Hematopoietic multipotent progenitor cell (in vitro differentiated cells): Measurements from ENCODE around the gene HACD4. TPM values are rescaled to one million over a fixed set of nuclear protein-coding genes. Genes with fewer than 3 reads are reported as not detected.

Experiments used
- DNase-seq, 3 donors: peaks; one replicate each; pipeline ENCODE4 v3.0.0-alpha.2; 2011 to 2015; ENCODE audit warnings: low read depth in 2 of 3, low spot score in 2 of 3
- total RNA-seq: library from RNA; depleted of rRNA; stranded (reverse); fragments of >200 nt; gene quantifications from one replicate; pipeline ENCODE4 v1.2.3, GENCODE V29; 2012

The HACD4 gene
- total RNA-seq, 1 donor: 18.9 TPM

DNA sequence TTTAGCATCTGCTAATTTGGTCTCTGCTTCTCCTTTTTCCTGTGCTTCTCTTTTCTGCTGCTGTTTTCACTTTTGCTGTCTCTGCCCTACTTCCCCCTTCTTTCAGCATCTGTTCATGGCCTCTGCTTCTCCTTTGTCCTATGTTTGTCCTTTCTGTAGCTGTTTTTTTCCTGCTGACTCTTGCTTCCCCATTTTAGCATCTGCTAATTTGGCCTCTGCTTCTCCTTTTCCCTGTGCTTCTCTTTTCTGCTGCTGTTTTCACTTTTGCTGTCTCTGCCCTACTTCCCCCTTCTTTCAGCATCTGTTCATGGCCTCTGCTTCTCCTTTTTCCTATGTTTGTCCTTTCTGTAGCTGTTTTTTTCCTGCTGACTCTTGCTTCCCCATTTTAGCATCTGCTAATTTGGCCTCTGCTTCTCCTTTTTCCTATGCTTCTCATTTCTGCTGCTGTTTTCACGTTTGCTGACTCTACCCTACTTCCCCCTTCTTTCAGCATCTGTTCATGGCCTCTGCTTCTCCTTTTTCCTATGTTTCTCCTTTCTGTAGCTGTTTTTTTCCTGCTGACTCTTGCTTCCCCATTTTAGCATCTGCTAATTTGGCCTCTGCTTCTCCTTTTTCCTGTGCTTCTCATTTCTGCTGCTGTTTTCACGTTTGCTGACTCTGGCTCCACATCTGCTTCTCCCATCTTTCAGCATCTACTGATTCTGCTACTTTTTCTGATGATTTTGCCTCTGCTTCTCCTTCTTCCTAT is 57.1 kb downstream of the HACD4 start:
- peak in 2 of 3 donors; percentile 33 to 36 for DNase-seq

DNA sequence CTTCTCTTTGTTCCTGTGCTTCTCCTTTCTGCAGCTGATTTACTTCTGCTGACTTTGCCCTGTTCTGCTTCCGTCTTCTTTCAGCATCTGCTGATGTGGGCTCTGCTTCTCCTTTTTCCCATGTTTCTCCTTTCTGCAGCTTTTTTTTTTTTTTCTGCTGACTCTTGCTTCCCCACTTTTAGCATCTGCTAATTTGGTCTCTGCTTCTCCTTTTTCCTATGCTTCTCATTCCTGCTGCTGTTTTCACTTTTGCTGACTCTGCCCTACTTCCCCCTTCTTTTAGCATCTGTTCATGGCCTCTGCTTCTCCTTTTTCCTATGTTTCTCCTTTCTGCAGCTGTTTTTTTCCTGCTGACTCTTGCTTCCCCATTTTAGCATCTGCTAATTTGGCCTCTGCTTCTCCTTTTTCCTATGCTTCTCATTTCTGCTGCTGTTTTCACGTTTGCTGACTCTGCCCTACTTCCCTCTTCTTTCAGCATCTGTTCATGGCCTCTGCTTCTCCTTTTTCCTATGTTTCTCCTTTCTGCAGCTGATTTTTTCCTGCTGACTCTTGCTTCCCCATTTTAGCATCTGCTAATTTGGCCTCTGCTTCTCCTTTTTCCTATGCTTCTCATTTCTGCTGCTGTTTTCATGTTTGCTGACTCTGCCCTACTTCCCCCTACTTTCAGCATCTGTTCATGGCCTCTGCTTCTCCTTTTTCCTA is 58.0 kb downstream of the HACD4 start:
- peak in 2 of 3 donors; percentile 33 to 71 for DNase-seq

- no peak for DNase-seq
Observed at GRCh38 chr9:20972684-20973083, 58.8 kb downstream of the HACD4 start.

- DNase-seq: no peak
Observed at GRCh38 chr9:20962536-20963225, 68.8 kb downstream of the HACD4 start.

DNA sequence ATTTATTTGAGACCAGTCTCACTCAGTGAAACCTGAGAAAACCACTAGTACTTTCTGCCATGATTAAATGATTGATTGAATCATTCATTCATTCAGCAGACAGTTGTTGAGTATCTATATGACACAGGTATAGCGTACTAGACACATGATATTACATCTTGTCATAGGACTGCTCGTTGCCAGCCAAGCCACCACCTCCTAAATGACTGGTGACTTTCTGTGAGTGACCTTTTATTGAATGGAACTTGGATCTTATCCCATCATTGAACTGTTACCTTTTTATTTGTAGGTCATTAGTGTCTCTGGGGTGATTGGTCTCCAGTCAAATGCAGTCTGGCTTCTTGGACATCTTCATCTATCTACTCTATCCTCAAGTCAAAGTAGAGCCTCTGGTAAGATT is 80.7 kb downstream of the HACD4 start:
- no peak for DNase-seq

Other genes starting within 250 kb of the HACD4 start
- gene IFNB1, start 46.3 kb upstream of the HACD4 start, total RNA-seq: under 0.01 TPM
- not detected for gene IFNW1, start 110.2 kb upstream of the HACD4 start, total RNA-seq
- not detected for gene IFNA21, start 135.0 kb upstream of the HACD4 start, total RNA-seq
- not detected for gene IFNA4, start 155.9 kb upstream of the HACD4 start, total RNA-seq
- gene IFNA7, start 170.6 kb upstream of the HACD4 start, total RNA-seq: not detected
- gene IFNA10, start 175.5 kb upstream of the HACD4 start, total RNA-seq: not detected
- gene IFNA16, start 185.7 kb upstream of the HACD4 start, total RNA-seq: not detected
- gene IFNA17, start 196.6 kb upstream of the HACD4 start, total RNA-seq: not detected
- not detected for gene IFNA14, start 208.4 kb upstream of the HACD4 start, total RNA-seq